ENCODE measurements around the gene NID1.

GRCh38 chr1:235940285-235940684, 124.6 kb downstream of the NID1 start:
- TF ChIP-seq CTCF (conservative IDR thresholded peaks at IDR 0.05) (no peak), ZFX (IDR thresholded peaks at IDR 0.05) (no peak)

Measured in C4-2B (cell line).